NT2/D1 (cell line): Measurements from ENCODE around the gene SIM2.
A peak's percentile ranks its signal among the peaks of the same experiment; 100 is the strongest.

ENCODE experiments used
- DNase-seq: peaks from one replicate; pipeline ENCODE4 v3.0.0-alpha.2; 2011; ENCODE audit warnings: low read depth, low spot score
- H3K27me3 ChIP-seq: 2 replicates; pipeline ENCODE4 v1.6.0; 2011; ENCODE audit warnings: mild to moderate bottlenecking; ENCODE audit not compliant: insufficient read length, insufficient read depth
- H3K36me3 ChIP-seq: 2 replicates; pipeline ENCODE4 v1.6.1; 2011; ENCODE audit warnings: mild to moderate bottlenecking, low read length, mixed read lengths; ENCODE audit not compliant: insufficient read depth, insufficient read length
- H3K4me1 ChIP-seq: 2 replicates; pipeline ENCODE4 v1.5.1; 2011; ENCODE audit not compliant: insufficient read depth, insufficient read length
- H3K4me3 ChIP-seq: 2 replicates; pipeline ENCODE4 v1.5.1; 2011; ENCODE audit warnings: low read depth; ENCODE audit not compliant: insufficient read length
- H3K9ac ChIP-seq: 2 replicates; pipeline ENCODE4 v1.6.0; 2011; ENCODE audit warnings: low read depth; ENCODE audit not compliant: insufficient read length
- H3K9me3 ChIP-seq: 2 replicates; pipeline ENCODE4 v1.5.1; 2011; ENCODE audit warnings: mild to moderate bottlenecking, low read length; ENCODE audit not compliant: insufficient read depth
- SUZ12 ChIP-seq: IDR thresholded peaks from 2 replicates; pipeline ENCODE4 v1.6.1; 2011; ENCODE audit not compliant: insufficient read length, insufficient read depth; ENCODE audit errors: extremely low read depth
- YY1 ChIP-seq: IDR thresholded peaks from 2 replicates; pipeline ENCODE4 v1.6.1; 2011; ENCODE audit not compliant: insufficient read length, insufficient read depth
- ZNF274 ChIP-seq: IDR thresholded peaks from 2 replicates; pipeline ENCODE4 v1.6.1; 2011; ENCODE audit warnings: mild to moderate bottlenecking, low read depth, low read length

SIM2 gene

DNA sequence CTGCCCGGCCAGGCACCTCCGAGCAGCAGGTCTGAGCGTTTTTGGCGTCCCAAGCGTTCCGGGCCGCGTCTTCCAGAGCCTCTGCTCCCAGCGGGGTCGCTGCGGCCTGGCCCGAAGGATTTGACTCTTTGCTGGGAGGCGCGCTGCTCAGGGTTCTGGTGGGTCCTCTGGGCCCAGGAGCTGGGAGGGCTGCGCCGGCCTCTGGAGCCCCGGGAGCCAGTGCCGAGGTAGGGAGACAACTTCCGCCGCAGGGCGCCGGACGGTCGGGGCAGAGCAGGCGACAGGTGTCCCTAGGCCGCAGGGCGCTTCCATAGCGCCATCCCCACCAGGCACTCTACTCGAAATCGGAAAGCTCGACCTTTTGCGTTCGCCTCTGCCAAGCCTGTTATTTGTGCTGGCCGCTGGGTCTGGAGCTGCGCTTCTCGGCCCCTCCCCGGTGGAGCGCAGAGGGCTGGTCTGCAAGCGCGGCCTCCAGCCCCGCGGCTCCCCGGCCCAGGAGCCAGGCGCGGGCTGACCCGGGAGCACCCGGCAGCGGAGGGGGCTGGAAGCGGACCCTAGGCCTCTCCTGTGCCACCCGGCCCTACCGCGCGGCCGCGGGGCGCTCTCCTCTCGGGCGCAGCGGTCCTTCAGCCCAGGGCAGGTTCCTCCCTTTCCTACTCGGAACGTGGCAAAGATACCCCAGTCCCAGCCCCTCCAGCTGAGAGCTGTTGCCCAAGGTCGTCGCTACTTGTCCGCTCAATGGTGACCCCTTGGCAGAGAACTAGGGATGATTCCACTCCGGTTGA is 2.2 kb downstream of the SIM2 start:
- Histone ChIP-seq H3K4me3 (peak overlapping the region; percentile 35), H3K9me3 (no peaks in the 10 kb centered on the region), H3K36me3 (no peaks in the 10 kb centered on the region), H3K27me3 (peaks cover 99% of the 10 kb centered on the region), H3K9ac (peak overlapping the region; percentile 42), H3K4me1 (peaks cover 54% of the 10 kb centered on the region)
- DNase-seq: no peak
- no peak for TF ChIP-seq ZNF274
- TF ChIP-seq SUZ12: peak; percentile 89

DNA sequence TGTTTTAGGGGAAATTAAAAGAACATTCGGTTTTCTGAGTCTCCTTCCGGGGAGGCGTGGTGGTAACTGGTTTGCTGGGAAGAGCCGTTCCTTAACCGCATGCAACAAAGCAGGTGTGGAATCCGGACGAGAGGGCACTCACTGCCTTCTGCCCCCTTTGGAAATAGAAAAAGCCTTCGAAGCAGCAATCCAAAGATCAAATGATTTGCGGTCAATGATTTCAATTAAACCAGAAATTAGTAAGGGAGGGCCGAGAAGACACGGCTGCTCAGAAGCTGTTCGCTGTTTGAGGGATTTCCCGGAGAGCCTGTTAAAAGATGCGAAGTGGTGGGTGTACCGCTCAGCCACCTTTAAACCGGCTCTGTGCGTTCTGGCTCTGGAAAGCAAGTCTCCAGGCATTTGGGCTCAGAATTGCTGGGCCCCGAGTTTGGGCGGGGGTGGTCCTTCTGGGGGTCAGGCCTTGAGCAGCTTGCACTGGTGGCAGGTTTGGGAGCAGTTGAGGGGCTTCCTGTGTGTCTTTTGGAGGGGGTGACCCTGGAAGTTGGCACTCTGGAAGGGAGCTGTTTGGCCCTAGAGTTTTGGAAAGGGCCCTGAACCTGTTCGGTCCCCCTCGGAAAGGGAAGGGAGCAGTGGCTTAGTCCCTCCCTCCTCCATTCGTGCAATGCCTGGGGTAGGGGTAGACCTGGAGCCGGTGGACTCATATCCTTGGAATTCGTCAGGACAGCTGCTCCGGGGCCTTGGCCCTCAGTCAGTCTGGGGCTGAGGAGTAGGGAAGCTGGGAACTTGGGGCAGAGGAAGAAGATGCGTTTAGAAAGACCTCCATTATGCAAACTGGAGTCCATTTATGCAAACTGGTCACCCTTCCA is 3.1 kb downstream of the SIM2 start:
- H3K36me3 ChIP-seq: no peaks in the 10 kb centered on the region
- H3K4me3 ChIP-seq: peak overlapping the region; percentile 35
- TF ChIP-seq SUZ12 (peak; percentile 88), YY1 (no peak), ZNF274 (no peak)
- H3K4me1 ChIP-seq: peaks cover 50% of the 10 kb centered on the region
- H3K9me3 ChIP-seq: no peaks in the 10 kb centered on the region
- H3K9ac ChIP-seq: peak overlapping the region; percentile 42
- no peak for DNase-seq
- H3K27me3 ChIP-seq: peaks cover 99% of the 10 kb centered on the region

DNA sequence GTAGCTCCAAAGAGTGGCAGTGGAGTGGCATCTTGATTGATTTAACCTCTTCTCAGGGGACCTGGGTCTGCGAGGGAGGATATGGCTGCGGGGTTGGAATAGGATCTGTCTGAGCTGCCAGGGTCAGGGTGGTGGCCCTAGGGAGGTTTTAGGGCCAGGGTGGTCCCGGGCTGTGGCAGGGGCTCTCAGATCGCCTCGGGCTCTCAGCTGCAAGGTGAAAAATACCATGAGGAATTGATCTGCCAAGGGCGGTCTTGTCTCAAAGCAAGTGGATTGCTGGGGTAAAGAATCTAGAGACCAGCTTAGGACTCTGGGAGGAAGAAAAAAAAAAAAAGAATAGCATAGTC is 3.7 kb downstream of the SIM2 start:
- DNase-seq: no peak
- no peak overlapping the region for H3K4me3 ChIP-seq
- H3K9me3 ChIP-seq: no peaks in the 10 kb centered on the region
- TF ChIP-seq YY1: no peak
- peaks cover 50% of the 10 kb centered on the region for H3K4me1 ChIP-seq
- H3K9ac ChIP-seq: no peak overlapping the region
- H3K36me3 ChIP-seq: no peaks in the 10 kb centered on the region
- H3K27me3 ChIP-seq: peaks cover 99% of the 10 kb centered on the region

DNA sequence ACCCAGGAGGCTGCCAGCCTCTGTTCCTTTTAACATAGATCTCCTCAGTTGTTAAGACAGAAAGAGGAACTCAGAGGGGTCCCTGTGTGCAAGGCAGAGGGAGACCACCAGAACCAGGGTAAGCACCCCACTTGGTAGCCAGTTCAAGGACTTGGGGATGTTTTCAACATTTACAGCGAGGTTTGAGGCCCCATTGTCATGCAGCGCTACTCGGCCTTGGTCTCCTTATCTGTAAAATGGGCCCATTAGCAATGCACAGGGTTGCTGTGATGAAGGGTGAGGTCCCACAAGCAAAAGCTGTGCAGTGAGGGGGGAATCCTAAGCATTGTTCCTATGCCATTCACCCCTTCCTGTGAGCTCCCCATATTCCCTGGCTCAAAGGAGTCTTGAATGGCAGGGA is 4.2 kb downstream of the SIM2 start:
- Histone ChIP-seq H3K9me3 (no peaks in the 10 kb centered on the region), H3K4me3 (no peak overlapping the region), H3K4me1 (peaks cover 46% of the 10 kb centered on the region), H3K36me3 (no peaks in the 10 kb centered on the region), H3K9ac (no peak overlapping the region), H3K27me3 (peaks cover 99% of the 10 kb centered on the region)
- no peak for DNase-seq
- no peak for TF ChIP-seq ZNF274
- no peak for TF ChIP-seq SUZ12
- TF ChIP-seq YY1: no peak

DNA sequence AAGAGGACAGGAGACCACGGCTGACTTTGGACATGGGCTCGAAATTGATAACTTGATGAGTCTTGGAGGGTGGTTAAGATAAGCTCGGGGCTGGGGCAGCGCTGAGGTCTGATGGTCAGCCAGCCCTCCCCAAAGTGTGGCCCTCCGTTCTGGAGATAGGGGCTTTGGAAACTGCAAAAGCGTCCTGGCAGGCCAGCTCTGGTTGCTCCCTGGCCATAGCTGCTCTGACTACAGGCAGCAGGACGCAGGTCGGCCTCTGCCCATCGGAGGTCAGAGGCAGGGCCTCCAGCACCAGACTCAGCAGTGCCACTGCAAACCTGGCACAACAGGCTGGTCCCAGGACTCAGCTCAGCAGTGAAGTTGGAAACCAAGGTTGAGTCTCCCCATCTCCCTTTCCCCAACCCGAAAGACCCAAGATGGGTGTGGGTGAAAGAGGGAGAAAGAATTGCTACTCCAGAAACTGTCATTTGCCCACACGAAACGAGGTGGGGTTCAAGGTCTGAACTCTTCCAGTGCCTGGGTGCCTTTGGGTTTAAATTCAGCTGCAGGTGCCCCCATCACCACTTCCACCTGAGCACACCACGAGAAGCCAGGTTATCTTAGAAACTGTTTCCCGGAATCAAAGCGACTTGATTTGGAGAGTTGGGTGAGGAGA is 4.8 kb downstream of the SIM2 start:
- TF ChIP-seq YY1 (no peak), SUZ12 (no peak)
- H3K4me1 ChIP-seq: peaks cover 48% of the 10 kb centered on the region
- H3K27me3 ChIP-seq: peaks cover 99% of the 10 kb centered on the region
- no peak for DNase-seq
- H3K9ac ChIP-seq: no peak overlapping the region
- H3K36me3 ChIP-seq: no peaks in the 10 kb centered on the region
- H3K9me3 ChIP-seq: no peaks in the 10 kb centered on the region
- H3K4me3 ChIP-seq: no peak overlapping the region

DNA sequence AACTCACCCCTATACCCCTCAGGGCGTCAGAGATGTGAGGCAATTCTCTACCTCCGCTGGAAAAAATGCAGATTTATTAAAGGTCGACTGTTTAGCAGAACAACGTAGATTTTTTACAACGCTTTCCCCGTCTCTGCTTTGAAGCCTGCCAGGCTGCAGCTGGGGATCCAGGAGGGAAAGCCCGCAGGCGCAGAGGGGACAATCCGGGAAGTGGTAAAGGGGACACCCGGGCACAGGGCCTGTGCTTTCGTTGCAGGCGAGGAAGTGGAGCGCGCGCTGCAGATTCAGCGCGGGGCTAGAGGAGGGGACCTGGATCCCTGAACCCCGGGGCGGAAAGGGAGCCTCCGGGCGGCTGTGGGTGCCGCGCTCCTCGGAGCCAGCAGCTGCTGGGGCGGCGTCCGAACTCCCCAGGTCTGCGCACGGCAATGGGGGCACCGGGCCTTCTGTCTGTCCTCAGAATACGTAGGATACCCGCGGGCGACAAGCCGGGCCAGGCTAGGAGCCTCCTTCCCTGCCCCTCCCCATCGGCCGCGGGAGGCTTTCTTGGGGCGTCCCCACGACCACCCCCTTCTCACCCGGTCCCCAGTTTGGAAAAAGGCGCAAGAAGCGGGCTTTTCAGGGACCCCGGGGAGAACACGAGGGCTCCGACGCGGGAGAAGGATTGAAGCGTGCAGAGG is 5.5 kb downstream of the SIM2 start:
- Histone ChIP-seq H3K9me3 (no peaks in the 10 kb centered on the region), H3K9ac (peak overlapping the region; percentile 66), H3K36me3 (no peaks in the 10 kb centered on the region), H3K27me3 (peaks cover 100% of the 10 kb centered on the region), H3K4me1 (peaks cover 49% of the 10 kb centered on the region), H3K4me3 (peak overlapping the region; percentile 20)
- DNase-seq: no peak
- TF ChIP-seq SUZ12: peak; percentile 97
- TF ChIP-seq ZNF274: no peak

DNA sequence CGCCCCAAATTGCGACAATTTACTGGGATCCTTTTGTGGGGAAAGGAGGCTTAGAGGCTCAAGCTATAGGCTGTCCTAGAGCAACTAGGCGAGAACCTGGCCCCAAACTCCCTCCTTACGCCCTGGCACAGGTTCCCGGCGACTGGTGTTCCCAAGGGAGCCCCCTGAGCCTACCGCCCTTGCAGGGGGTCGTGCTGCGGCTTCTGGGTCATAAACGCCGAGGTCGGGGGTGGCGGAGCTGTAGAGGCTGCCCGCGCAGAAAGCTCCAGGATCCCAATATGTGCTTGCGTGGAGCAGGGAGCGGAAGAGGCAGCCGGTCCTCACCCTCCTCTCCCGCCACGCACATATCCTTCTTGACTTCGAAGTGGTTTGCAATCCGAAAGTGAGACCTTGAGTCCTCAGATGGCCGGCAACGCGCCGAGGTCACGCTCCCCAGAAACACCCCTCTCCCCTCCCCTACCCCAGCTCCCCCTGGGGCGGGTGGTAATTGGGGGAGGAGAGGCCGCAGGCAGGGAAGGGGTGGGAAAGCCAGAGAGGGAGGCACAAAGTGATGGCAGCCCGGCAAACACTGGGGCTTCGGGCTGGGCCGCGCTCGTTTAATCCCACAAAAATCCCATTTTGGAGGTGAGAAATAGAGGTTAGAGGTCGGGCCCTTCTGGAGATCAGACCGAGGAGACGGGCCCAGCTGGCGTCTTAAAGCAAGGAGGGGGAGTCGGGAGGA is 6.2 kb downstream of the SIM2 start:
- Histone ChIP-seq H3K27me3 (peaks cover 100% of the 10 kb centered on the region), H3K4me1 (peaks cover 50% of the 10 kb centered on the region), H3K9me3 (no peaks in the 10 kb centered on the region), H3K9ac (no peak overlapping the region), H3K36me3 (no peaks in the 10 kb centered on the region), H3K4me3 (peak overlapping the region; percentile 20)
- no peak for DNase-seq
- peak; percentile 47 for TF ChIP-seq SUZ12
- TF ChIP-seq YY1: no peak
- TF ChIP-seq ZNF274: no peak
